GM19240 (cell line): ENCODE results near the gene GPR65.

Experiments
- DNase-seq: peaks from one replicate; pipeline ENCODE4 v3.0.0; 2011; ENCODE audit warnings: low spot score; ENCODE audit not compliant: insufficient read length

The GPR65 gene

DNA sequence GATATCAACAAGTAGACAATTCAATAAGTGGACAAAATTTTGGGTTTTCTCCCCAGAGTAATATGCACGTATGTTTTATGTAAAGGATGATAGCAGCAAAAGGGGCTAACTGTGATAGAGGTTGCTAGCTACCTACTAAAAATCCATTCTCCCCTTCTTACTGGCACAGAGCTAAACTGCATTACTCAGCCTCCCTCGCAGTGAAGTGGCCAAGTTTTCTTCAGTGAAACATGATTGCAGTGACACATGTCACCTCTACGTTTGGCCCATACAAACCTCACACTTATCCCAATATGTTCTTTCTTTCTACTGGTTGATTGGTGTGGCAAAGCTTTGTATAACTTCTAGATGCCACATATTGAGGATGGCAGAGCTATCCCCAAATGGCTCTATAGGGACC, 34.3 kb downstream of the GPR65 start:
- no peak for DNase-seq

DNA sequence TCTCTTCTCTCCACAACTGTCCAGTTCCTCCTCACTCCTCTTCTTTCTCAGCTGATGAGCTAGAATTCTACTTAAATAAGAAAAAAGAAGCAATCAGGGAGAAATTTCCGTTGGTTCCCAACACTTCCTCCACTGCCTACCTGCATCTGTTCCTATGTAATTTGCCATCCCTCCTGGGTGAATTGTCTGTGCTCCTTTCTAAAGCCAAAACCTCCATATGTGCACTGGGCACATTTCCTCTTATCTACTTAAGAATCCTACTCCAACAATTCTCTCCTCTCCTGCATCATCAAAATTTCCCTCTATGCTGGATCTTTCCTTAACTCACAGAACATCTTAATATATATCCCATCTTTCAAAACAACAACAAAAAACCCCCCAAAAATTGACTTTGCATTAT, 35.2 kb downstream of the GPR65 start:
- DNase-seq, result no peak

DNA sequence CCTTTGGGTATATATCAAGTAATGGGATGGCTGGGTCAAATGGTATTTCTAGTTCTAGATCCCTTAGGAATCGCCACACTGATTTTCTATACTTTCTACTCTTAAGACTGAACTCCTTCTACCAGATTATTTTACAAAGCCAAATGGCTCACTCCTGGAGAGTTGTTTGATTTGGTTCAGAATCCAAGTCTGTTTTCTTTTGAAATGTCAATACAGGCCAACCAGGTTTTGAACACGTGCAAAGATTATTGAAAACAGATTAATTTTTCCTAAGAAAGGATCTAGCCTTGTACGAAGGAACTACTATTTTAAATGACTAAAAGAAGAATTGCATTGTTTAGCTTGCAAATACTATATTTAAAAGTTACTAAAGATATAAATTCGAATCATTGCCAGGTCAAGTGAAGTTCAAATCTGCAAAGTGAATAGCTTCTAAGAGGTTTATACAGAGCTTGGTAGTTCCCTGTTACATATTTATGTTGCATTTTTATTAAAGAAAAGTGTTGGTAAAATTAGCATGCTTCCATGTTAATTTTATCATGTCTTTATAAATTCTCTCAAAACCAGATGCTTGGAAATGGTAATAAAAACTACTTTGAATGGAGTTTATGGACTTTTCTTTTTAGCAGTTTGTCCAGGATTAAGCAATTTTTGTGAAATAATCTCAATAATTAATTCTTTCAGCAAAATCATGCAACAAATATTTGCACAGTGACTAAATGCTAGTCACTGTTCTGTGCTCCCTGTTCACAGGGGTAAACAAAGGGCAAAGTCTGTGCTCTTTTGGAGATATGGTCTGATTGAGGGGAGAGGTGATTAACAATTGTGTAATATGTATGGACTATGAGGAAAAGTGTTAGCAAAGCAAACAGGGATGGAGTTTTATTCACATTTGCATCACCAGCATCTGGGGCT, 38.9 kb downstream of the GPR65 start:
- no peak for DNase-seq

GRCh38 chr14:88044444-88044758, 39.5 kb downstream of the GPR65 start:
- DNase-seq, result no peak

DNA sequence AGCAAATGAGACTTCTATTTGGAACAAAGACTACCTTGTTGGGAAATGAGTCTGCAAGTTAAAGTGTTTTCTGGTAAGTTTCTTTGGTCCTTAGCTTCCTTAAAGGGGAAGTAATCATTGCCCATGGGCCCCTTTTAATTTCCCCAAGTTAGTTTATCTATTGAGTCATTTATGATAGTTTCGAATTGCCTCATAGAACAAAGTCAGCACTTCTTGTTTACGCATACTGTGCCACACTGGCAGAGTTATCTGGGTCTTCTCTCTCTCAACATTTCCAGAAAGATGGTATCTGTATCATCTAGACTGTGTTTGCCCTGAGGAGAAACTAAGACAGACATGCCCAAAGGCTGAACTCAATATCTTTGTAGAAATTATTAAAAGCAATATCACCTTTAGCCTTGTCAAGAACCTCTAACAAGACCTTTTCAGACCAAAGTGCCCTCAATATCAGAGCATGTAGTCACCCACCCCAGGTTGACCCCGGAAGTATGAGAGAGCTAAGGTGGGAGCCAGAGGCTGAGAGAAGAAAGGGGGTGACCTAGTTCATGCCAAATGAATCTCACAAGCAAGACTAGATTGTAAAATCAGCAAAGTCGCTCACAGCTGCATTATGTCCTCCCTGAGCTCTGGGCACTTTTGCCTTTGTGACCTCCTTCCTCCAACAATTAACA, 40.0 kb downstream of the GPR65 start:
- DNase-seq, result no peak

DNA sequence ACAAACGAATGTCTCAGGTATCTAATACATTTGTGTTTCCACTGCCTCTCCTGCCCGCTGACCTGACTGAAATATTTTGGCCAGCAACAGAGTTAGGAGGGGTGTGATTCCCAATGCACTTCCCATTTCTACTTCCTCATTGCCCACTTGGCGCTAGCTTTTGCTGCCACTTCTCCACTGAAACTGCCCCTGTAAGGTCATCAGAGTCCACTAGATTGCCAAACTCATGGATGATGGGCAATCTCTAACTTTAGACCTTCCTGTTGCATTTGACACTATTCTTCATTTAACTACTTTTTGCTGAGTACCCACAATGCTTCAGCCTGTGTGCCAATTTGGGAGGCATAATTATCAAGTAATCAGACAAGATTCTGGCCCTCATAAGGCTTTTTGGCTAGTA, 40.8 kb downstream of the GPR65 start:
- no peak for DNase-seq

GRCh38 chr14:88048351-88048750, 43.4 kb downstream of the GPR65 start:
- no peak for DNase-seq

- no peak for DNase-seq
Observed at GRCh38 chr14:88049266-88049665, 44.3 kb downstream of the GPR65 start.

DNA sequence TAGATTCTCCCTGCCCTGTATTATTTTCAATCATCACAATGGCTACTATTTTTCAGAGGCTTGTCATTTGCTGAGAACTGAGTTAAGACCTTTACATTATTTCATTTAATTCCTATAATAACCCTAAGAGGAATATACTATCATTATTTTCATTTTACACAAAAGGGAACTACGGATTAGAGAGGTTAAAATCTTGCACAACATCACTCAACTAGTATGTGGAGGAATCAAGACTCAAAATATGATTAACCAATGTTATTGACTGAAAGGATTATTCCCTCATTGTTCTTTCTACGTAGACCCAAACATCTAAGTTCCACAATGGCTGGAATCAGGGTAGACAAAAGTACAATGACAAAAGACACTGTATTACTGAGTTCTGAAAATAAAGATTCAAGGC, 45.0 kb downstream of the GPR65 start:
- no peak for DNase-seq

GRCh38 chr14:88060576-88060975, 55.6 kb downstream of the GPR65 start:
- DNase-seq, result no peak

GRCh38 chr14:88063811-88064210, 58.9 kb downstream of the GPR65 start:
- DNase-seq, result no peak
